ENCODE results near the gene GGTA1. TPM values are rescaled to one million over a fixed set of nuclear protein-coding genes. Genes with fewer than 3 reads are reported as not detected.

GGTA1 gene
- total and polyA plus RNA-seq, 4 experiments from 2014 or later: not detected

DNA sequence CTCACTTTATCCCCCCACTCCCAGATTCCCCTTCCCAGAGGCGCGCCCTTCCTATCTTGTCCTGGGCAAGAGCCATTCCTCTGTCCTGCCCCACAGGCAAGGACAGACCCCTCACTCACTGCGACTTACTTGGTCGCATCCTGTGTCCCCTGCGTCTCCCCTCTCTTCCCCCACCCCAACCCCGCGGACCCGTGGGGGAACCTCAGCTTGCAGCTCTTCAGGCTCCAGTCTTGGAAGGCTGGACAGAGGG, 542 bp downstream of the GGTA1 start:
- Histone ChIP-seq H3K4me3 (ENCODE audit: low read length in 2 of 2) (peak overlapping the region in 1 of 2 donors; percentile 14), H3K36me3 (ENCODE audit: insufficient read depth, low read length) (no peaks in the 10 kb centered on the region), H3K9me3 (ENCODE audit: control insufficient read depth in 1 of 2, low read length in 2 of 2) (no peaks in the 10 kb centered on the region), H3K27ac (ENCODE audit: low read depth, low read length) (no peak overlapping the region), H3K27me3 (ENCODE audit: insufficient read depth, low read length) (peaks cover 12% of the 10 kb centered on the region), H3K4me1 (ENCODE audit: insufficient read depth, low read length) (peaks cover 21% of the 10 kb centered on the region)
- Mint-ChIP-seq H3K27me3 (peaks cover 50 to 53% of the 10 kb centered on the region in 2 donors), H3K27ac (peak overlapping the region in 1 of 7 donors; percentile 18), H3K4me1 (peaks cover 11 to 26% (median 18%) of the 10 kb centered on the region in 4 donors), H3K9me3 (peaks cover 2 to 11% (median 6%) of the 10 kb centered on the region in 8 donors), H3K4me3 (peak overlapping the region; percentile 72 to 93 (median 82)), H3K36me3 (peaks cover 0 to 12% of the 10 kb centered on the region in 2 donors)
- intact Hi-C loops (cut with micrococcal nuclease): no loop called here
- no peak for DNase-seq
- ChIA-PET POLR2A (ENCODE audit: partially characterized antibody) (no interaction called here), CTCF (ENCODE audit: partially characterized antibody) (no interaction called here)

DNA sequence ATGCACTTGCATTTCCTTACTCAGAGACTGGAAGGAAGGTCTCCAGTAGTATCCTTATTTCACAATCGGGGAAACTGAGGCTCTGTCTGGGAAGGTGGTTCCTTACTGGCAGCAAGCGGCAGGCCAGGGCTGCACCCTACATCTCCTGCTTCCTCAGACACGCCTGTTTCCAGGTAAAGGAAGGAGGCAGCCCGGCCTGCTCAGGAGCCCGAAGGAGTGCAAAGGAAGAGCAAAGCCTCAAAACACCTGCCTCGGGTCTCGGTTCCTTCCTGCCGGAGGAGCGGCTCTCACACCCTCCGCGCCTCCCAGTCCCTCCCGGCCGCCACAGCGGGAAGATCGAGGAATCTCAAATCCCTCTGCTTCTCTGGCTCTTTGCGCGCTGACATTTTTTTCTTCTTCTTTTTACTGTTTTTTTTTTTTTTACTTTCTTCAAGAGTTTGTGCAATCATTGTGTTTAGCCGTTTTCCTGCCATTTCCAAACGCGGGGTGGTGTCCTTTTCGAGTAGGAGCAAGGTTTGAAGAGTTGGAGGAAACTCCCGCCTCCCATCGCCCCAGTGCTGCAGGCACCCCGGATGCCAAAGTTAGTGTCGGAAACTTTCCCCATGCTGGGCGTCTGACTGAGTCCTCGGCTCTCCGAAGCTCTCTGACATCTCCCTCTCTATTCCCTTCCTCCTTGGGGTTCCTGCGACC, 1.0 kb downstream of the GGTA1 start:
- Mint-ChIP-seq H3K36me3 (peaks cover 0 to 12% of the 10 kb centered on the region in 2 donors), H3K9me3 (peaks cover 2 to 11% (median 6%) of the 10 kb centered on the region in 8 donors), H3K4me3 (peak overlapping the region; percentile 72 to 93 (median 82)), H3K4me1 (peaks cover 11 to 26% (median 18%) of the 10 kb centered on the region in 4 donors), H3K27ac (no peak overlapping the region), H3K27me3 (peaks cover 49 to 51% of the 10 kb centered on the region in 2 donors)
- CTCF ChIA-PET (ENCODE audit: partially characterized antibody): interaction anchor here (1.3 kb wide), 1 partner anchor 179 kb away, joined by 4 read pairs; no protein-coding TSS in a partner anchor
- DNase-seq: no peak
- peak overlapping the region in 1 of 2 donors; percentile 28 for H3K4me3 ChIP-seq (ENCODE audit: low read length in 2 of 2)
- H3K27me3 ChIP-seq (ENCODE audit: insufficient read depth, low read length): peaks cover 12% of the 10 kb centered on the region
- POLR2A ChIA-PET (ENCODE audit: partially characterized antibody): no interaction called here
- no peak overlapping the region for H3K27ac ChIP-seq (ENCODE audit: low read depth, low read length)
- intact Hi-C loops (cut with micrococcal nuclease): no loop called here
- H3K9me3 ChIP-seq (ENCODE audit: control insufficient read depth in 1 of 2, low read length in 2 of 2): no peaks in the 10 kb centered on the region
- no peaks in the 10 kb centered on the region for H3K36me3 ChIP-seq (ENCODE audit: insufficient read depth, low read length)
- H3K4me1 ChIP-seq (ENCODE audit: insufficient read depth, low read length): peaks cover 21% of the 10 kb centered on the region

DNA sequence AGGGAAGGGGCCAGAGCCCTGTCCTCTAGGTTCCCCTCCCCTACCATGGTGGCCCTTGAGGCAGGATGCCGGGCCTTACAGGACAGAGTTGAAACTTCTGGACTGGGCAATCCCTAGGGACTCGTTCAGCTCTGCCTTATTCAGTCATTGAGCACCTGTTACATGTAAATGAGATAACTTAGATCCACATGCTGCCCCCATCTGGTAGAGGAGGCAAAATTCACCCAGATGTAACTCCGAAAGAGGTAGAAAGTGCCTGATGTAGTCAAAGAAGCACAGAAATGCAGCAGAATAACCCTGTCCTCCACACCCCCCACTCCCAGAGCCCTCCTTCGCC, 1.5 kb downstream of the GGTA1 start:
- DNase-seq: peak in 4 of 5 donors; percentile 19 to 32 (median 26)
- H3K27ac Mint-ChIP-seq: no peak overlapping the region
- peaks cover 11 to 26% (median 18%) of the 10 kb centered on the region in 4 donors for H3K4me1 Mint-ChIP-seq
- peak overlapping the region; percentile 67 to 93 (median 82) for H3K4me3 Mint-ChIP-seq
- H3K27me3 Mint-ChIP-seq: peaks cover 45% of the 10 kb centered on the region in 2 donors
- Histone ChIP-seq H3K27me3 (ENCODE audit: insufficient read depth, low read length) (peaks cover 12% of the 10 kb centered on the region), H3K9me3 (ENCODE audit: control insufficient read depth in 1 of 2, low read length in 2 of 2) (no peaks in the 10 kb centered on the region), H3K4me1 (ENCODE audit: insufficient read depth, low read length) (peaks cover 21% of the 10 kb centered on the region), H3K4me3 (ENCODE audit: low read length in 2 of 2) (peak overlapping the region in 1 of 2 donors; percentile 28), H3K27ac (ENCODE audit: low read depth, low read length) (no peak overlapping the region), H3K36me3 (ENCODE audit: insufficient read depth, low read length) (no peaks in the 10 kb centered on the region)
- H3K36me3 Mint-ChIP-seq: peaks cover 0 to 9% of the 10 kb centered on the region in 2 donors
- ChIA-PET POLR2A (ENCODE audit: partially characterized antibody) (no interaction called here), CTCF (ENCODE audit: partially characterized antibody) (interaction anchor here (1.3 kb wide), 1 partner anchor 178 kb away, joined by 4 read pairs; no protein-coding TSS in a partner anchor)
- intact Hi-C loops (cut with micrococcal nuclease): no loop called here
- peaks cover 2 to 11% (median 6%) of the 10 kb centered on the region in 8 donors for H3K9me3 Mint-ChIP-seq

DNA sequence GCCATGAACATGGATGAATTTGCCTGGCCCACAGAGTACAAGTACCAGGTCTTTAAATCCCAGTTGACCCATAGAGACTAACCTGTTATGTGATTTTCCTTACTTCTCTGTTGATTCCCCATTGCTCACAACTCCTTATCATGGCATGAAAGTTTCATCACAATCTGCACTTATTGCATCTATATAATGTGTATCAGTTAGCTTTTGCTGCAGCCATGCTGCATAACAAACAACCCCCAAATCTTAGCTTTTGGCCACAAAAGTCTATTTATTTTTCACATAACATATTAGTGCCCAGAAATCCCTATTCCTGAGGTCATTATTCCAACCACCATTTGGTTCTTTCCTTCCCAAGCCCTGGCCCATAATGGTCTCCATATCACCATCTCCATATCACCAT, 3.7 kb downstream of the GGTA1 start:
- H3K27me3 ChIP-seq (ENCODE audit: insufficient read depth, low read length): peaks cover 12% of the 10 kb centered on the region
- Mint-ChIP-seq H3K27me3 (peaks cover 39 to 40% of the 10 kb centered on the region in 2 donors), H3K4me1 (peaks cover 11 to 26% (median 18%) of the 10 kb centered on the region in 4 donors), H3K27ac (no peak overlapping the region), H3K9me3 (peaks cover 2 to 11% (median 6%) of the 10 kb centered on the region in 8 donors), H3K4me3 (no peak overlapping the region), H3K36me3 (peaks cover 0 to 9% of the 10 kb centered on the region in 2 donors)
- ChIA-PET CTCF (ENCODE audit: partially characterized antibody) (no interaction called here), POLR2A (ENCODE audit: partially characterized antibody) (no interaction called here)
- H3K9me3 ChIP-seq (ENCODE audit: control insufficient read depth in 1 of 2, low read length in 2 of 2): no peaks in the 10 kb centered on the region
- no peak overlapping the region for H3K27ac ChIP-seq (ENCODE audit: low read depth, low read length)
- peaks cover 21% of the 10 kb centered on the region for H3K4me1 ChIP-seq (ENCODE audit: insufficient read depth, low read length)
- intact Hi-C loops (cut with micrococcal nuclease): no loop called here
- H3K4me3 ChIP-seq (ENCODE audit: low read length in 2 of 2): no peak overlapping the region
- DNase-seq: no peak
- H3K36me3 ChIP-seq (ENCODE audit: insufficient read depth, low read length): no peaks in the 10 kb centered on the region

DNA sequence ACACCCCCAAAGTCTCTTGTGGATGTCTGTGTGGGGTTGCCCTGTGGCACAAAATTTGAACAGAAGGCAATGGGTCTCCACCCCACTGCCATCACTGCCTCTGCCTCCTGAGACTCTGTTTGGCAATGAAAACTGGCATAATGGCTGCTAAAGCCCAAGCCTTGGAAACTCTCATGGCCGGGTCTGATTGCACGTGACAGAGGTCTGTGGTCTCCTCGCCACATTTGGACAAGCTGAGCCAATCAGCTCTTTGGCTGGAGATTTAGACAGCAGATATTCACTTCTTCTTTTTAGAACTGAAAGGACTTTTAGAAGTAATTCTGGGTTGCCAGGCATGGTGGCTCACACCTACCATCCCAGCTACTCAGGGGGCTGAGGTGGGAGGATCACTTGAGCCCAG, 5.5 kb downstream of the GGTA1 start:
- Mint-ChIP-seq H3K36me3 (peaks cover 0 to 9% of the 10 kb centered on the region in 2 donors), H3K9me3 (peaks cover 2 to 11% (median 6%) of the 10 kb centered on the region in 8 donors), H3K4me3 (no peak overlapping the region), H3K27me3 (peaks cover 30 to 32% of the 10 kb centered on the region in 2 donors), H3K27ac (no peak overlapping the region), H3K4me1 (peaks cover 10 to 17% (median 13%) of the 10 kb centered on the region in 4 donors)
- Histone ChIP-seq H3K4me3 (ENCODE audit: low read length in 2 of 2) (no peak overlapping the region), H3K27ac (ENCODE audit: low read depth, low read length) (no peak overlapping the region), H3K9me3 (ENCODE audit: control insufficient read depth in 1 of 2, low read length in 2 of 2) (no peaks in the 10 kb centered on the region), H3K27me3 (ENCODE audit: insufficient read depth, low read length) (peaks cover 12% of the 10 kb centered on the region), H3K4me1 (ENCODE audit: insufficient read depth, low read length) (peaks cover 12% of the 10 kb centered on the region), H3K36me3 (ENCODE audit: insufficient read depth, low read length) (no peaks in the 10 kb centered on the region)
- intact Hi-C loops (cut with micrococcal nuclease): no loop called here
- no peak for DNase-seq
- ChIA-PET POLR2A (ENCODE audit: partially characterized antibody) (no interaction called here), CTCF (ENCODE audit: partially characterized antibody) (no interaction called here)

DNA sequence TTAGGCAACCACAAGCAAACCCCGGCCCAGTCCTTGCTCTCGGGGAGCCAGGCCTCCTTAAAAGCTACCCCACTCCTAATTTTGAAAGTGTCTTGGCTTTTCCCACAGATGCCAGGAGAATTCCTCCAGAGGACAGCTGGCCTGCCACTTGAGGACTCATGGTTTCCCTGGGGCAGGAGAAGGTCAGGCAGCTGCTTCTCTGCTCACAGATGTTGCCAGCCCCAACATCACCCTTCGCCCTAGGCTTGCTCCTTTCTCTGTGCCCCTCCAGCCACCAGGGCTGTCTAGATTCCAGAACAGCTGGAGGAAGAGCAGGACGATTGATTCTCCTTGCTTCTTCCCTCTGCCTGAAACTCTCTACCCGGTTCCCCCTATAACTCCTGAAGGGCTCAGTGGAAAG, 8.5 kb downstream of the GGTA1 start:
- H3K4me3 ChIP-seq (ENCODE audit: low read length in 2 of 2): no peak overlapping the region
- Mint-ChIP-seq H3K36me3 (peaks cover 0 to 5% of the 10 kb centered on the region in 2 donors), H3K9me3 (peaks cover 2 to 8% (median 5%) of the 10 kb centered on the region in 8 donors), H3K4me1 (no peaks in the 10 kb centered on the region), H3K27me3 (peaks cover 7 to 9% of the 10 kb centered on the region in 2 donors), H3K27ac (no peak overlapping the region), H3K4me3 (no peak overlapping the region)
- H3K36me3 ChIP-seq (ENCODE audit: insufficient read depth, low read length): no peaks in the 10 kb centered on the region
- intact Hi-C loops (cut with micrococcal nuclease): no loop called here
- H3K27ac ChIP-seq (ENCODE audit: low read depth, low read length): no peak overlapping the region
- POLR2A ChIA-PET (ENCODE audit: partially characterized antibody): no interaction called here
- no peaks in the 10 kb centered on the region for H3K9me3 ChIP-seq (ENCODE audit: control insufficient read depth in 1 of 2, low read length in 2 of 2)
- H3K27me3 ChIP-seq (ENCODE audit: insufficient read depth, low read length): no peaks in the 10 kb centered on the region
- H3K4me1 ChIP-seq (ENCODE audit: insufficient read depth, low read length): no peaks in the 10 kb centered on the region
- DNase-seq: no peak
- CTCF ChIA-PET (ENCODE audit: partially characterized antibody): no interaction called here

DNA sequence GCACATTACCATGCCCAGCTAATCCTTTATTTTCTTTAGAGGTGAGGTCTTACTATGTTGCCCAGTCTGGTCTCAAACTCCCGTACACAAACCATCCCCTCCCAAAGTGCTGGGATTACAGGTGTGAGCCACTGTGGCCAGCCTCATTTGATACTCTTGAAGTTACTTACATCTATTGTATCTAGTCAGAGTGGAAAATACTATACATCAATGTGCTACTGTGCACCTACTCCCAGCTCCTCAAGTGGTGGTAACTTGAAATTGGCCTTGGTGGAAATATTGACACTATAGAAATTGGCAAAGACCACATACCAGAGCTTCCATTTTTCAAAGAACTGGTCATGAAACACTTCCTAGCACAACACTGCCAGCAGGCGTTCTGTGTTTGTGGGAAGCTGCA, 10.3 kb downstream of the GGTA1 start:
- ChIA-PET CTCF (ENCODE audit: partially characterized antibody) (no interaction called here), POLR2A (ENCODE audit: partially characterized antibody) (no interaction called here)
- DNase-seq: no peak
- Histone ChIP-seq H3K4me3 (ENCODE audit: low read length in 2 of 2) (no peak overlapping the region), H3K27me3 (ENCODE audit: insufficient read depth, low read length) (no peaks in the 10 kb centered on the region), H3K4me1 (ENCODE audit: insufficient read depth, low read length) (no peaks in the 10 kb centered on the region), H3K9me3 (ENCODE audit: control insufficient read depth in 1 of 2, low read length in 2 of 2) (no peaks in the 10 kb centered on the region), H3K27ac (ENCODE audit: low read depth, low read length) (no peak overlapping the region), H3K36me3 (ENCODE audit: insufficient read depth, low read length) (no peaks in the 10 kb centered on the region)
- intact Hi-C loops (cut with micrococcal nuclease): no loop called here
- Mint-ChIP-seq H3K27me3 (peaks cover 0 to 1% of the 10 kb centered on the region in 2 donors), H3K4me1 (no peaks in the 10 kb centered on the region), H3K9me3 (no peaks in the 10 kb centered on the region), H3K4me3 (no peak overlapping the region), H3K36me3 (no peaks in the 10 kb centered on the region), H3K27ac (no peak overlapping the region)

All from CD4-positive, alpha-beta memory T cell (primary cell).